GM19324 (cell line): ENCODE results near the gene NELFB.

Experiments used
- ATAC-seq: cut with Tn5 transposase; IDR thresholded peaks from one replicate; pipeline ENCODE4 v1.9.1; 2021; ENCODE audit warnings: mild to moderate bottlenecking, moderate library complexity; ENCODE audit not compliant: unreplicated experiment, low FRiP score

NELFB gene

DNA sequence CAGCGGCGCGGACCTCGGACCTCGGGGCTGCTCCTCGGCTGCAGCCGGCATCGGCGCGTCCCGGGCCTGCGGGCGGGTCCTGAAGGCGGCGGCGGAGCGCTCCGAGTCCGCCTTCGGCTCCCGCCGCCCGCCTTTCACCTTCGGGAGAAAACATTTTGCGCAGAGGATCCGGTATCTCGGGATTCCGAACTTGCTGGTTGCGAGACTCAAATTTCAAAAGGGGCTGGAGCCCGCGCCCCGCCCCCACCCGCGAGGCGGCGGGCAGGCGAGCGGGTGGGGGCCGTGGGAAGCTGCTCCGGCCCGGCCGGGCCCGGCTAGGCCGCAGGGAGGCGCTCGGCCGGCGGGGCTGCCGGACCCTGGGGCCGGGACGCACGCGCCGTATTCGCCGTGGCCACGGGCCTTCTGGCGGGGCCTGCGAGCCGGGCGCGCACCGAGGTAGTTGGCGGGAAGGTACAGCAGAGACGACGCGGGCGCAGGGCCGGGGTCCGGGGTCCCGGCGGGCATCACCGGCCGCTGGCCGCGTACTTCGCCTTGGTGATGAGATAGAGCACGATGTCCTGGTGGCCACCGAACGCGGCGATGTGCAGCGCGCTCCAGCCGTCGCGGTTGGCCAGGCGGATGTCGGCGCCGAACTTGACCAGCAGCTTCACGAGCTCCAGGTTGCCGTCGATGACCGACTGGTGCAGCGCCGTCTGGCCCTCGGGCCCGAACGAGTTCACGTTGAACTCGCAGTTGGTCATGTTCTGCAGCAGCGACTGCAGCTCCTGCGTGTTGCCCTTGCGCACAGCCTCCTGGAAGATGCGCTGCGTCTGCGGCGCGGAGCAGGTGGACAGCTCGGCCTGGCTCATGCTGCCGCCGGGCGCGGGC is 46.2 kb downstream of the NELFB start:
- no peak for ATAC-seq

DNA sequence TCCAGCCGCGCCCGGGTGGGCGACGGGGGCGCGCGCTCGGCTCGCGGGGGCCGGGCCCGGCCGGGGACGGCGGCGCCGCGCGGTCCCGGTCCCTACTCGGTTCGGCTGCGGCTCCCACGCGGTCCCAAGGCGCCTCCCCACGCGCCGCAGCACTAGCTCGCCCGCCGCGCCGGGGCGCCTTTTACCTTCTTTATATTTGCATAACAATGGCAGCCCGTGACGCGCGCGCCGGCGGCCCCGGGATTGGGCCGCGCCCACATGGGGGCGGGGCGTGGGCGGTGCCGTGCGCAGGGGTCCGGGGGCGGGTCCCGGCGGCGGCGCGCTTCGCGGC is 47.0 kb downstream of the NELFB start, which contains the start of gene NRARP:
NRARP (minus strand) TSS at position 154 of the 331 bp plus-strand sequence. CDS start 343 bp downstream, outside the sequence.
- peak; percentile 79 for ATAC-seq

DNA sequence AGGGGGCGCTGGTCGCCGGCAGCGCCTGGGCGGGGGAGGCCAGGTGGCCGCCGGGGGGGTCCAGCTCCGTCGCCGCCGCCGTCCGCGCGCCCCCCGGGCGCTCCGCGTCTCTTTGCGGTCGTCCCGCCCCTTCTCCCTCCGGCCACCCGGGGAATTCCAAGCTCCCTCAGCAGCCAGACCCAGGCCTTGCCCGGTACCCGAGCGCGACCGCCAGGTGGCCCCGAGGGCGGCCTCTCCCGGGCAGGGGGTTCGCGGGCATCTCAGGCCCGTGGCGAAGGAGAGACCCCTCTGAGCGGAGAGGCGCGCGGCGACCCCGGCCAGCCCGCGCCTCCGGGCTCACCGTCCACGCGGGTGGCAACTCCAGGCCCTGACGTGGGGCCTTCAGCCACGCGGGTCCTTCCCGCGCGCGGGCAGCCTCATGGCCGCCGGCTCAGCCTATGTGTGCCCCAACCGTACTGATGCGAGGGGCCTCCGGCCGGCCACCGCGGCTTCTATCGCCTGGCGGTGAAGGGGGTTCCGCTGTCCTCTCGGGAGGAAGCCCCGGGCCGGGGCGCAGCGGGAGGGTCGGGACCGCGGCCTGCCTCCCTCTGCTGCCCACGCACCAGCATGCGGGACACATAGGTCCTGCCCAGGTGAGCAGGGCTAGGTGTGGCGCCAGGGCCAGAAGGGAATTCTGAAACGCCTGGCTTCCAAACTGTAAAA is 47.5 kb downstream of the NELFB start:
- peak; percentile 29 for ATAC-seq

DNA sequence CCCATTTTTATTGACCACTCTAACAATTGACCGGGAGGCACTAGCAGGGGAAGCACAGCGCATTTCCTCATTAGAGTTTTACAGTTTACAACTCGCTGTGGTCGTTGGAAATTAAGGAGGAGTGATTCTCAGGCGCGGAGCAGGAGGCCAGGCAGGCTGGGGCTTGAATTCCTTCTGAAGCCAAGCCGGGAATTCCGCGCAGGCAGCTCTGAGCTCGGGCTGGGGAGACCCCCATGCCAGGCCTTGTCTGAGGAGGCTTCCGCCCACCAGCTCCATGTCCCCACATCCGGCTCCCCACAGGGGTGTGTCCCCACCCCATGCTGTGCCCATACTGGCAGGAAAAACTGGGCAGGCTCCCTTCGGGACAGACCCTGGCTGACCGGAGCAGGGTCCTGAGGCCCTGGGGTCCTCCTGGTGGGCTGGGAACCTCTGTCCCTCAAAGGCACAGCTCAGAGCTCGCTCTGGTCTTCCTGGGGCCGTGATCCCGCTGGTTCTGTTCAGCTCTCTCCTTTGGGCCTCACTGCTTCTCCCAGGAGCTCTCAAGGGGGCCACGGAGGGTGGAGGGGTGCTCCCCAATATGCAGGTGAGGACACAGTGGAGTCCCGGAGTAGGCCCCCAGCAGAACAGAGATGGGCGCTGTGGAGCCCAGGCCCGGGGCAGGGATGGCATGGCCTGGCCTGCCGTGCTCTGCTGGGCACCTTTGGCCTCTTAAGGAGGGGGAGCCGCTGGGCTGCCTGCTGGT is 48.2 kb downstream of the NELFB start:
- no peak for ATAC-seq

DNA sequence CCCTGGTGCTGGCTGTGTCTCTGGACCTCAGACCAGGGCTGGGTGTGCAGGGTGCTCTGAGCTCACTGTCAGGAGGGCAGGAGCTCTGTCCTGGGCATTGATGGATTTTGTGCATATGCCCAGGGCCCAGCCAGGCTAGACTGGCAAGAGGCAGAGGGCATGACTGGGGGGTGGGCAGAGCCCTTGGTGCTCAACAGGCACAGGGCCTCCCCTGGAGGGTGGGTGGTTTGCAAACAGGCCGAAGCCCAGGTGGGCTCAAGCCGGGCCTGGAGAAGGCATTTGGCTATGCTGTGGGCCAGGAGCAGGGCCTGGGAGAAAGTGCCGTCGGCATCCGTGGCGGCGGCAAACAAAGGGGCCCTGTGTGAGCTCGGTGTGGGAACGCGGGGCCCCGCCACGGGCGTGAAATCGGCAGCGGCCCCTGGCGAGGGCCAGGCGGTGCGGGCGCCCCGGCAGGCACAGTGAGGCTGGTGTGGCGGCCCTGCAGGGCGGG is 48.8 kb downstream of the NELFB start:
- ATAC-seq, result no peak

DNA sequence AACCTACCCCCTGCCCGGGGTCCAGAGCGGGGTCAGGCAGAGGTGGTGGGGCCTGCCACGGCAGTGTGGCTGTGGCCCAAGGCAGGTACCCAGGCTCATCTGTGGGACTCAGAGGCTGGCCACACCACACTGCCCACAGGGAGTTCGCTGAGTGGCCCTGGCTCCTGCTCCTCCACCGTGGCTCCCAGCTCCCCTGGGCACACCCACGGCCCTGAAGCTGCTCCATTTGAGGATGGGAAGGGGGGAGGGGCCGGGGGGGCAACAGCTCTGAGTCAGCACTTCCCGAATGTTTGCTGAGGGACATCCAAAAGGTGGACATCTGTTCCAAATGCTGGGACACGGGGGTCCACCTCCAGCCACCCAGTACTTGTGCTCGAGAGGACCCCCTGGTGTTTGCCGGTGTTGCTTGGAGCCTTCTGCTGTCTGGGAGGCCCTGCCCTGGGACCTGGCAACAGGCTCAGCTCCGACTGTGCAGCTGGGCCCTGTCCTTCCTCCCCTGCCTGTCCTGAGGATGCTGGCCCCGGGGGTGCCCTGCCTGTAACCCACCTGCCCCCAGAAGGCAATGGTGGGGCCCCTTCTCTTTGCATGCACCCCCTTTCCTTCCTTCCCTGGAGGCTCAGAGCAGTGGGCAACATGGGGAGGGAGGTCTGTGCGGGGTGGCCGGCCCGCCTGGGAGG is 49.4 kb downstream of the NELFB start:
- no peak for ATAC-seq

DNA sequence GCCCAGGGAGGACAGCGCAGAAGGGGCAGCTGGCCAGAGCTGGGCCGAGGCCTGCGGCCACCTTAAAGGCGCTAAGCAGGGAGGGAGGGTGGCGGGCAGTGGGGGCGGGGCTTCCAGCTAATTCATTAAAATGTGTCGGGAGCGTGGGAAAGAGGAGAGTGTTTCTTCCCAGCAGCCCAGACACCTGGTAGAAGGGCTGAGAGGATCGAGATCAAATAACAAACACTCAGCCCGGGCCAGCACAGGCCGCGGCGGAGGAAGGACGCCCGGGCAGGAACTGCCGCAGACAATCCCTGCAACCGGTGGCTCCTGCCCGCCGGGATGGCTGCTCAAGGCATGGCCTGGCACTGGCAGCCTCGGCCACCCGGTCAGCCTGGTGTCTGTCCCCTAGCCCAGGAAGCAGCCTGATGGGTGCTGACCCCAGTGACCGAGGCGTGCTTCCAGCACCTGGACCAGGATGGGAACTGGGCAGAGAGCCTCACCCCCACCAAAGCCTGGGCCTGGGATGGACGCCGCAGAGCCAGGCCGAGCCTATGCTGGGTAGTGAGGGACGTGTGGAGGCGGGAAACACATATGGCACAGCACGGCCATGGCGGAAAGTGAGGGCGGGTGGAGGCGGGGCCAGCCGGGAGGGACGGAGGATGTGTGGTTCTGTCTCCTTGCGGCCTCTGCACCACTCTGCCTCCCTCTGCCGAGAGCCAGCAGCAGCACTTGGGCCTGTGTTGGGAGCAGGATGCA is 50.1 kb downstream of the NELFB start:
- no peak for ATAC-seq

DNA sequence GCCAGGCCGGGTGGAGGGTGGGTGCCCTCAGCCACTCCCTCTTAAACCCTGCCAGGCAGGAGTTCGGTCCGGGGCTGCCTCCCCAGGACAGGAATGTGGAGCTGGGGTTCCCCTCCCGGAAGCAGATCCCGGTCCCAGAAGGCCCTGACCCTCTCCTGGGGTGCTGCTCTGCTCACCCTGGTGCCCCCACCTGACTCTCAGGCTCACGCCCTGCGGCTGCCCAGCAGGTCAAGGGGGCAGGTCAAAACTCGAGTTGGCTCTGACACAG is 50.6 kb downstream of the NELFB start:
- ATAC-seq, result no peak

DNA sequence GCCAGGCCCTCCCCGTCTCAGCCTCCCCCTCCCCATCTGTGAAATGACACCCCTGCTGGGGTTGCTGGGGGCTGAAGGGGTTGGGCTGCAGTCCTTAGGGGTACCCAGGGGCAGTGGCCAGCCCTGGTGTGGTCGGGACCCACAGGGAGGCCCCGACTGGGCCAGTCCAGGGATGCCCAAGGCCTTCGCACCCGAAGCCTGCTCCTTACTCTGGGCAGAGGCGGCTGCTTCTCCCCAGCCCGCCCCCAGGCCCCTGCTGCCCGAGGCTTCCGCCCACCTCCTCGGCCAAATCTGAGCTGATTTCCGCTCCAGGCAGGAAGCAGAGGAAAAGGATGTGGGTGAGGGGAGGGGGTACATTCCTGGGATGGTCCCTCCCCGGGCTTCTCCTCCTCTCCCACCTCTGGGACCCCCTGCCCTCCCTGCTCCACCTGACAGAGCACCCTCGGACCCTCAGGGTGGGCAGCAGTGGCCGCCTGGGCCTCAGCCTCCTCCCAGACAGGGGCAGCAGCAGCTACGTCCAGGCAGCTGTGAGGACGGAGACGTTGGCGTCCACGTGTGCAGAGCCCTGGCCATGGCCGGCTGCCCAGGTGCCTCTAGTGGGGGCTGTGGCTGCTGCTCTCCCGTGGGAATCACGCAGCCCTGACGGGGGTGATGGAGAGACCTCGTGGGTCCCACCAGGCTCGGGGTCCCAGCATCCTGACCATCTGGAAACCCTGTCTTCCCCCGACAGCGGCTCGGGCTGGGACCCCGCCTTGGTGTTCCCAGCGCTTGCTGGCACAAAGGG is 51.1 kb downstream of the NELFB start:
- no peak for ATAC-seq

DNA sequence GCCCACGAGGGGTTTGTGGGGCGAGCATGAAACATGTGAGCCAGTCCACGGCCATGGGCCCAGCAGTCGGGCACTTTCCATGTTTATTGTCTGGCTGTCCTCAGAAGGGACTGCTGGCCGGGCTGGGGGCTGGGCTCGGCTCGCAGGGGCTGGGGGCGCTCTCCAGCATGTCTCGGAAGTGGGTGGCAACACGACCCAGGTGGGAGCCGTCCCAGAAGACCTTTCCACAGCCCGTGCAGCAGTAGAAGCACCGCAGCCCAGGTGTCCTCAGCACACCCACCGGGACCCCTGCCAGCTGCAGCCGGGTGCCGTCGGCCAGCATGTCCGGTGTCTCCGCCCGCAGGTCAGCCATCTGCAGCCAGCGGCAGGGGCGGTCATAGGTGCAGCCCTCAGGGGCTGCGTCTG is 51.7 kb downstream of the NELFB start:
- no peak for ATAC-seq

DNA sequence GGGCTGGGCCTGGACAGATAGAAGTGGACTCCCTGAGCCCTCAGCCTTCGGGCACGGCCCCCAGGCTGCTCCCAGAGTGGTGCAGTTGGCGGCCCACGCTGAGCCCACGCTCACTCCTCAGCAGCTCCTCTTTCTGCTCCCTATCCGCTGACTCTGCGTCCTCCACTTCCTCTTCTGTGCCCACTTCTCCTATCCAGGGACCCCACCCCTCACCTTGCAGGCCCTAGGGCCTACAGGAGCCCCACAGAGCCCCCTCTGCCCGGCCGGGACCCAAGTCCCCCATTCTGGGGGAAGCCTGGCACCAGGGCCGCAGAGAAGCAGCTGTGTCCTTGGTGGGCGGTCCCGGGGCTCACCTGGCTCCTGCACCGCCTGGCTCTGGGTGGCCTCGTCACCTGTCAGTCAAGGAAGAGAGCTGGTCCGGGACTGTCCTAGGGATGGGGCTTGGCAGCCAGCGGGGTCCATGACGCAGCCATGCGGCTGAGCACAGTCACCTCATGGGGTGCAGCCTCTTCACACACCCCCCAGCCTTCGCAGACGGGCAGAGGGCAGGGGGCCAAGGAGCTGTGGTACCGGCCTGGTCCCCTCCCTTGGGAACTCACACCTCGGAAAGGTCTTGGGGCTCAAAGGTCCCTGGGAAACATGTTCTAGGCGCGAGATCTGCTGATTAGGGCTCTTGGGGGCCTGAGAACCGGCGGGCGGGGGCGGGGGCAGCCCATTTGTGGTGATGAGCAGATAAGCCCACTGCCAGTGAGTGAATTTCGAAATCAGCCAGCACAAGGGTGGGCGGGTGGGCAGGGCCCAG is 52.3 kb downstream of the NELFB start:
- ATAC-seq, result no peak

DNA sequence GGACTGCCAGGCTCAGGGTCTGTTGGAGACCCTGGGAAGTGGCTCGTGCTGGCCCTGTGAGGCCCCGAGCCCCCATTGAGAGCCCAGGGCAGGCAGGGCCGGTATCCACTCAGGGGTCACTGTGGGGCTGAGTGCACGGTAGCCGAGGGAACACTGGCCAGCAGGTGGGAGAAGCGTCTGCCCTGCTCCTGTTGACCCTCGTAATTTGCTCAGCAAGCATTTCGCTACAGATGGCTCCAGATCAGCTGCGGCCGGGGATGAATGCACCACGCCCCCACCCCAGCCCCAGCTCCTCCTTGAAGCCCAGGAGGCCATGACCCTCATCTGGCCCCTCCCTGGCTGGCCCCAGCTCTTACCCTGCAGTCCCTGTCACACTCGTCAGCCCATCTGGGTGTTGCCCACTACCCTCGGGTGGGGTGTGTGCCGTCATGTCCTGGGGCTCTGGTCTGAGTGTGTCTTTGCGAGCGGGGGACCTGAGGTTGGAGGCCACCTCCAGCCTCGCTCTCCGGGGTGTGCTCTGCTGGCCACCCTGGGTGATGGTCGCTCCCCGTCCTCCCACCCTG is 53.0 kb downstream of the NELFB start:
- no peak for ATAC-seq

DNA sequence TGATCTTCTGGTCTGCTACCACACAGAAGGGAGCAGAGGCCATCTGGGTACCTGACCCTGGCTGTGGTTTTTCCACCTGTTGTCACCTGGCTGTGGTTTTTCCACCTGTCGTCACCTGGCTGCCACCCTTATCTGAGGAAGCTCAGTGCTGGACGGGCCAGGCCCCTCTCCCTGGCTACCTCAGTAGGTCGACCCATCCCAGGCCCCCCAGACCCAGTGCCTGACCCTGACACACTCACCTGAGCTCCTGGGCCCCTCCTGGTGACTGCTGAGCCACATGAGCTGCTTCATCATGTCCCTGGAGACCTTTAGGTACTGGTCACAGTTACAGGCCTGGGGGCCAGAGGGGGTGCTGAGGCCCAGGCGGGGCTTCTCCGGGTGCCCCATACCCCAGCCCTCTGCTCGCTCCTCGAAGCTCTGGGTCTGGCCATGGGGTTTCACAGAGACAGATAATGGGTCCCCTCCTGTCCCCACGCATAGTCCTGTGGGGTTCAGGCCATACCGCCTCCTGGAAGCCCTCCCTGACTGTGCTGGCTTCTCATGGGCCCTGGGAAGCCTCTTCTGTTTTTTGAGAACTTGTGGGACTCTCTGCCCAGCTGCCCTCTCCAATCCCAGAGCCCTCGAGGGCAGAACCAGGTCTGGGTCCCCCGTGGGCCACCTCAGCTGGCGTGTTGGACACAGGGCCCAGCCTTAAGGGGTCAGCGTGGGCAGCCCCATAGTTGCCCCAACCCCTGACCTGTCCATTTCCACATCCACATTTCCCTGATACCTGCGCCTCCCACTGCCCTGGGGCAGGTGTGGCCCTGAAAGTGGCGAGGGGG is 54.5 kb downstream of the NELFB start:
- no peak for ATAC-seq

DNA sequence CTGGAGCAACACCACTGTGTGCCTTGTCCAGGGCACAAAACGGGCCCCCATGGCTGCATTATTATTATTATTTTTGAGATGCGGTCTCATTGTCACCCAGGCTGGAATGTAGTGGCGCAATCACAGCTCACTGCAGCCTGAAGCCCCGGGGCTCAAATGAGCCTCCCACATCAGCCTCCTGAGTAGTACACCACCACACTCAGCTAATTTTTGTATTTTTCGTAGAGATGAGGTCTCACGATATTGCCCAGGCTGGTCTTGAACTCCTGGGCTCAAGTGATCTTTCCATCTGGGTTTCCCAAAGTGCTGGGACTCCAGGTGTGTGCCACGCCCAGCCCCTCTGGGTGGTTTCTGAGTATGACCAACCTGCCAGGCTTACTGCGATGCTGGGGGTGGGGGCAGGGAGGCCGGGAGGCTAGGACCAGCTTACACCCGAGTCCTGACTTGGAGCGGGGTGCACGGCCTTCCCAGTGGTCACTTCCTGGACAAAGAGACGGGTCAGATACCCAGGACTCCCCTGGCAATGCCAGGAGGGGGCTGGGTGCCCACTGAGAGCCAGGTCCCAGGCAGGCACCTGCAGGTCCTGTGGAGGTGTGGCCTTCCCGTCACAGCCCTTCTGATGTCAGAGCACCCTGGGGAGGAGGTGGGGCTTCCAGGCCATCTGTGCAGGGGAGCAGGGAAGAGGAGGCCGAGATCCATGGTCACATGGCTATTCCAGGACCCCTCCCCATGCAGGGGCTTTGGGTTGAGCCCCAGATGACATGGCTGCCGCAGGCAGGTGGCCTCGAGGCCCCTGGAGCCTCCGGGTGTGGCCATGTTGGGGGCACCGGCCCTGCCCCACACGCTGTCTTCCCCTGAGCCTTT is 55.3 kb downstream of the NELFB start:
- ATAC-seq, result no peak

DNA sequence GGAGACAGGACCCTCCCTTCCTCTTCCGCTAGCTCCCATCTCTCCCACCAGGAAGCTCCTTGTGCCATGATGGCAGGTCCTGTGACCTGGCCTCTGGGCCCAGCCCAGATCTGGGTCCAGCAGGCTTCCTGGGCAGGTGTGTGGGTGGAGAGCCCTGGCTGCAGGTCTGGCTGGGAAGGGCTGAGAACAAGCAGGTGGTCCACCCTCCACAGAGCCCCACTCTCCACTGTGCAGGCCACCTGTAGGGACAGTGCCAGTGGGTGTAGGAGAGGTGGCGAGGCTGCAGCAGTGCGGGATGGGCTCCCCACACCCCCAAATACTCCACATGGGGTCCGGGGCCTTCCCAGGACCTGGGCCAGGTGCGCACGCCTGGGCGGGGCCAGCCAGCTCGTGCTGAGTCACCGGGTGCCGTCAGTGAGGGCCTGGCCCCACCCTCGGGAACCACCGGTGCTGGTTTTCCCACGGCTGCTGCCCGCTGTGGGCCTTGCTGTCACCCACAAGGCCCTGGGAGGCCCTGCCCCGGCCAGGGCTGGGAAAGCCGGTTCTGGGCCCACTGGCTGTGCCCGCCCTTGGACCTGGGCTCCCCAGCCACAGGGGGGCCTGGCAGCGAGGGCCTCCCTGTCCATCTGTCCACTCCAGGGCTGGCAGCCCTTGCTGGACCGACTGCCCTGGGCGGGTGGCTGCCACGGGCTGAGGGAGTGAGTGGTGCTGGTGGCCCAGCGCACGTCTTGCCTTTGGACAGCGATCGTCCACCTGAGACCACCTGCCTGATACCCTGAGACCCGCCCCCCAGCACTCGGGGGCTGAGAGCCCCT is 56.3 kb downstream of the NELFB start:
- ATAC-seq, result no peak
